ENCODE data around the gene KAZN. TPM values are rescaled to one million over a fixed set of nuclear protein-coding genes. Genes with fewer than 3 reads are reported as not detected.
A peak's percentile ranks its signal among the peaks of the same experiment; 100 is the strongest.

The KAZN gene
- total and polyA plus RNA-seq, 2 of the 8 experiments (the other 6 are each of a cell fraction or from before 2014, with no cell fraction given), result 3.7 to 11.8 TPM

GRCh38 chr1:14726606-14727005 is 128.1 kb downstream of the KAZN start:
- Histone ChIP-seq H2BK20ac (ENCODE audit: low read length) (no peak overlapping the region), H3K4me3 (ENCODE audit: extremely low read depth in 1 of 4, insufficient read depth in 2 of 4, low read depth in 3 of 4, low read length in 4 of 4) (no peak overlapping the region), H2AK5ac (ENCODE audit: low read depth, low read length) (no peak overlapping the region), H4K91ac (replicated peaks; ENCODE audit: insufficient read length, low read length) (no peak overlapping the region), H3K4ac (replicated peaks; ENCODE audit: insufficient read length, low read depth, low read length) (no peak overlapping the region), H2AFZ (ENCODE audit: low read length) (no peak overlapping the region), H4K5ac (ENCODE audit: insufficient read length, low read depth, low read length) (no peak overlapping the region), H3K9me3 (ENCODE audit: insufficient read depth in 2 of 2, low read depth in 1 of 2, low read length in 1 of 2) (no peaks in the 10 kb centered on the region), H3K4me2 (ENCODE audit: insufficient read depth in 1 of 2, low read depth in 2 of 2, low read length in 2 of 2) (peak overlapping the region in 1 of 2 experiments; percentile 51; a peak in 1 of 4 replicates), H3K79me2 (ENCODE audit: control insufficient read depth in 1 of 2, insufficient read depth in 2 of 2, low read length in 2 of 2) (no peaks in the 10 kb centered on the region), H3K56ac (replicated peaks; ENCODE audit: insufficient read length, low read depth, low read length) (no peak overlapping the region), H2BK120ac (replicated peaks; ENCODE audit: low read depth, low read length) (no peak overlapping the region), H2BK12ac (ENCODE audit: low read depth, low read length) (no peak overlapping the region; the same call in 1 of the 2 replicates), H3K18ac (ENCODE audit: extremely low read depth, low read length) (no peak overlapping the region), H4K8ac (ENCODE audit: extremely low read depth, insufficient read depth, low read length) (no peak overlapping the region), H3K23me2 (ENCODE audit: low read depth, low read length) (no peaks in the 10 kb centered on the region), H2BK5ac (ENCODE audit: low read depth, low read length) (no peak overlapping the region), H3K14ac (ENCODE audit: insufficient read length) (no peak overlapping the region), H3K27ac (ENCODE audit: low read depth, low read length) (no peak overlapping the region), H3K23ac (ENCODE audit: insufficient read length) (no peak overlapping the region), H4K20me1 (replicated peaks in 1 of 2; ENCODE audit: control insufficient read depth in 1 of 2, insufficient read depth in 2 of 2, low read length in 2 of 2) (peaks cover 0 to 2% of the 10 kb centered on the region in 2 experiments), H3K79me1 (ENCODE audit: low read depth, low read length) (no peaks in the 10 kb centered on the region), H3K4me1 (replicated peaks in 1 of 4; ENCODE audit: control insufficient read depth in 3 of 4, insufficient read depth in 4 of 4, low read length in 3 of 4) (peaks cover 11 to 20% (median 14%) of the 10 kb centered on the region in 4 experiments), H3K36me3 (ENCODE audit: control insufficient read depth in 2 of 4, insufficient read depth in 4 of 4, low read length in 3 of 4) (no peaks in the 10 kb centered on the region), H2BK15ac (ENCODE audit: low read length) (no peak overlapping the region), H3K9ac (replicated peaks in 1 of 4; ENCODE audit: extremely low read depth in 1 of 4, low read depth in 3 of 4, low read length in 3 of 4) (no peak overlapping the region), H3K27me3 (replicated peaks in 1 of 4; ENCODE audit: control insufficient read depth in 3 of 4, extremely low read depth in 1 of 4, insufficient read depth in 3 of 4, low read length in 3 of 4) (peaks cover 0 to 2% (median 0%) of the 10 kb centered on the region in 4 experiments; a peak in 2 of 7 replicates)
- FAIRE-seq (no peak), DNase-seq (ENCODE audit: low read depth in 1 of 2, low spot score in 2 of 2) (no peak)
- no peak for TF ChIP-seq SP1 (IDR thresholded peaks at IDR 0.05; ENCODE audit: low read depth, low read length)
- no peak for TF ChIP-seq TCF12 (IDR thresholded peaks at IDR 0.05; ENCODE audit: low read depth, low read length)
- no peak for TF ChIP-seq YY1 (IDR thresholded peaks at IDR 0.05; ENCODE audit: low read depth, low read length)
- TF ChIP-seq SIN3A (conservative IDR thresholded peaks at IDR 0.05 in 1 of 2, IDR thresholded peaks at IDR 0.05 in 1 of 2; ENCODE audit: low read depth in 1 of 2, low read length in 2 of 2), result no peak
- no peak for TF ChIP-seq USF2 (IDR thresholded peaks at IDR 0.05; ENCODE audit: low read length)
- ChIA-PET CTCF (ENCODE audit: partially characterized antibody) (interaction anchor here (0.9 to 1.7 kb wide), 4 partner anchors 9 to 301 kb away, joined by 3 to 4 read pairs (median 3); no protein-coding TSS in a partner anchor), POLR2A (ENCODE audit: partially characterized antibody) (no interaction called here)
- 63% methylated on average over 6 of the region's 6 CpGs; no CpG with 5 or more reads in 1 of the 2 experiments for WGBS, 2 experiments (ENCODE audit: extremely low coverage in 1 of 2, insufficient coverage in 1 of 2, insufficient read length in 1 of 2, insufficient replicate concordance in 2 of 2, low coverage in 1 of 2, low lambda C conversion rate in 2 of 2, missing lambda C conversion rate in 1 of 2)
